Forelimb muscle (tissue), 1 donor: Measurements from ENCODE around the gene ADAMTS15. TPM values are rescaled to one million over a fixed set of nuclear protein-coding genes. Genes with fewer than 3 reads are reported as not detected.

Experiments used
- DNase-seq: peaks from one replicate; pipeline ENCODE4 v3.0.0-alpha.2; 2013; ENCODE audit warnings: low read depth
- polyA plus RNA-seq: library from polyadenylated mRNA; unstranded; fragments of 120-200 nt; gene quantifications from one replicate; pipeline ENCODE4 v1.2.1, GENCODE V29; 2013; ENCODE audit not compliant: insufficient read length

Gene ADAMTS15
- polyA plus RNA-seq, 1 donor: 19.5 TPM

DNA sequence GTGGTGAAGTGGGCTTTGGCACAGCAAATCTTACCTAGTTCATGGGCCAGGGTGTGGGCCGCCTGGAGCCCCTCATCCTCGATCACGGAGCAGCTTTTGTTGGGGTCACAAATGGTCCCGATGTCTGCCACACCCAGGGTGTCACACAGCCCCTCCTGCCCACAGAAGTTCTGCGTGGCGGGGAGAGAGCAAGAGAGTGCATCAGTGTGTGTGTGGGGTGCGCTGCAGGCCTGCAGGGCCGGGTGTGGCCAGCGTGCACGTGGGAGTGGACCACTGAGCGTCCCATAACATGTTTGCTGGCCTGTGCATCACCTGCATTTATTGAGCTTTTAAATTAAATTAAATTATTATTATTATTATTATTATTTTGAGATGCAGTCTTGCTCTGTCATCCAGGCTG lies 31.5 kb upstream of the ADAMTS15 start:
- no peak for DNase-seq

DNA sequence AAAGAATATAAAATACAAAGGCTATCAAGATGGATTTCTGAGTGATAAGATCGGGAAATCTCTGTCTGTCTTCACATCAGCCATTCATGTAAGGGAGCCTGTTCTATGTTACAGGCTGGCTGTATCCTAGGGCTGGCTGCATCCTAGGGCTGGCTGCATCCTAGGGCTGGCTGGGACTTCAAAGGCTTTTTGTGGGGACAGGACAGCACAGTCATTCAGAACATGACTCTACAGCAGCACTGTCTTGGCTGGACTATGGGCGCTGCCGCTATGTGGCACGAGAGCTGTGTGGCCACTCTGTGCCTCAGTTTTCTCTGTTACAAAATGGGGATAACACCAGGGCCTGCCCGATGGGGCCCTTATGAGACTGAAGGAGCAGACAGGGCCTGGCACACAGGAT lies 30.2 kb upstream of the ADAMTS15 start:
- DNase-seq: no peak

GRCh38 chr11:130418756-130419155 lies 29.7 kb upstream of the ADAMTS15 start:
- DNase-seq: no peak

- DNase-seq: no peak
Measured at GRCh38 chr11:130420478-130421198, 27.8 kb upstream of the ADAMTS15 start.

- DNase-seq: no peak
Measured at GRCh38 chr11:130421199-130421585, 27.3 kb upstream of the ADAMTS15 start.

GRCh38 chr11:130421697-130422096 lies 26.7 kb upstream of the ADAMTS15 start:
- DNase-seq: no peak

GRCh38 chr11:130422251-130422995 lies 26.0 kb upstream of the ADAMTS15 start:
- no peak for DNase-seq

DNA sequence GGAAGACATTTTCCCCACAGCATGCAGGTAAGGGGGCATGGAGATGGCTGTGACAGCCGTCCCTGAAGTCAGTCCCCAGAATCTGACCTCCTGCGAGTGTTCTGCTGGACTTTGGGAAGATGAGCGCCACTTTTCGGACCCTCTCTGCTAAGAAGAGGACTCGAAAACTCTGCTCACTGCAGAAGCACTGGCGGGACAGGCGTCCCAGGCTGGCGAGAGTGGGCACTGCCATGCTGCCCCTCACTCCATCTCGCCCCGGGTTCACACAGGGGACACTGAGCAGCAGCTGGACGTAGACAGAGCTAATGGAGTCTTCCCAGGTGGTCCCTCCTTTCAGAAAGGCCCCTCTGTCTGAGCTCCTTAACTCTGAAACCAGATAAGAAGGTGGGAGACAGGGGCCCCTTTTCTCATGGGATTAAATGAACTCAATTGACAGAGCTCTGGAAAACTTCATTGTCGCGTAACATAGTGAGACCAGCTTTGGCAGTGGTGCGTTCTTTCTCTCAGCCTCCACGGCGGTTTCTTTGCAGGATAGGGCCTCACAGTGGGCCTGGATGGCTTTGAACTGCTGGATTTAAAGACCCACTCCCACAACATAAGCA lies 24.8 kb upstream of the ADAMTS15 start:
- DNase-seq: no peak

DNA sequence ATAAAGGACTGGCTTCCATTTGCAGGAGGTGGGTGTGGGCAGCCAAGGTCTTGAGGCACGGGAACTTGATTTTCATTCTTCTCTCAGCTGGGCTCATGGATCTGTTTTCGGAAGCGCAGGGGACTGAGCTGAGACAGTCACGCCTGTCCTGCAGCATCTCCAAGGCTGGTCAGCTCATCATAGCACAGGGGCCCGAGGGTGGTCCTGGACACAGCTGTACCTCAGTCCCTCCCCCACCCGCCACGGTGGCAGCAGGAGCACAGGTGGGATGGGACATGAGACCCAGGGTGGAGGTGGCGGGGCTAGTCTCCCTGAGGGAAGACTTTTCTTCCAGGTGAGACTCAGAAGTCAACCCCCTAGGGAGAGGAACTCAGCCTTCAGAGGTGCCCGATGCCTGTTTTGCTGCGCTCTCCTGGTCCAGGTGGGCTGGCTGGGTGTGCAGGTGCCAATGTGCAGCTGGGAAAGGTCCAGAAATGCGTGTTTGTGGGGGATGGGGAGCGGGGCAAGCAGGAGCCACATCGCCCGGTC lies 23.8 kb upstream of the ADAMTS15 start:
- DNase-seq: no peak

DNA sequence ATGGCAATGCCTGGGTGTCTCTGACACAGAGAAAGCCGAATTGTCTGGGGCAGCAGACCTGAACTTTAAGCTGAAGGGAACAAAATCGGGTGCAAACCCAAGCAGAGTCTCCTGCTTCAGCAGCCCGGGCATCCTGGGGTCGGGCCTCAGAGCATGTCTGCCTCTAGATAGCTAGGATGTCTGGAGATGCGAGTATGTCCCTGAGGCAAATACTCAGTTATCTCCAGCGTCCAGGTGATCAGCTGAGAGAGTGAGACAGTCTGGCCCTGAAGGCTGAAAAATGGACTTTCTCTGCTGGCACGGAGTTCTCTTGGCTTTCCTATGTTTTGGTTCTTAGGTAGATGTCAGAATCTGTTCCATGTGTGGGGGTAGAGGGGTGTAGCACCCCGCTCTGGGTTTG lies 23.3 kb upstream of the ADAMTS15 start:
- DNase-seq: no peak

DNA sequence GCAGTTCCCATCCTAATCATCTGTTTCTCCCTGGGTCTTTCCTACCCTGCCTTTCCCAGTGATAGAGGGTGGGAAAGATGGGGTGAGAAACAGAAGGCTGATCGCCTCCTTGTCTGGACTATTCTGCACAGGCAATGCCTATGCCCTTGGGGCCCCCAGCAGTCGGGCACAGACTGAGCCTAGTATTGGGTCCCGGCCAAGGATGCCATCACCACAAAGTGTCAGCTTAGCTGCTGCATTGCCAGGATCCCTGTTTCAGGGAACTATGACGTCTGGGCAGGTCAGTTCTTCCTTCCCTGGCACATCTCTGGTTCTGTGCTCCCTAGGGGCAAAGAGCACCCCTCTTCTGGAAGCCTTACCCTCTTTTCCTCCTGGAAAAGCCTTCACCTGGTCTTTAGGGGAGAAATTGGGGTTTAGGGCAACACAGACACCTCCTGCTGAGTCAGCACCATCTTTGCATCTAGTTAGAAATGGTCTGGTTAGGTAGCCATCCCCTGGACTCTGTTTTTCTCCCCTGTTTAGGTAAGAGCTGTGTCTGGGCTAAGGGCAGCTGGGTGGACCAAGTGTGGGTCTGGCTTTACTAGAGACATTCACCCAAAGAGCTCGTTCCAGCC lies 22.1 kb upstream of the ADAMTS15 start:
- DNase-seq: no peak

GRCh38 chr11:130426837-130427341 lies 21.6 kb upstream of the ADAMTS15 start:
- no peak for DNase-seq

GRCh38 chr11:130427581-130428315 lies 20.7 kb upstream of the ADAMTS15 start:
- DNase-seq: no peak

DNA sequence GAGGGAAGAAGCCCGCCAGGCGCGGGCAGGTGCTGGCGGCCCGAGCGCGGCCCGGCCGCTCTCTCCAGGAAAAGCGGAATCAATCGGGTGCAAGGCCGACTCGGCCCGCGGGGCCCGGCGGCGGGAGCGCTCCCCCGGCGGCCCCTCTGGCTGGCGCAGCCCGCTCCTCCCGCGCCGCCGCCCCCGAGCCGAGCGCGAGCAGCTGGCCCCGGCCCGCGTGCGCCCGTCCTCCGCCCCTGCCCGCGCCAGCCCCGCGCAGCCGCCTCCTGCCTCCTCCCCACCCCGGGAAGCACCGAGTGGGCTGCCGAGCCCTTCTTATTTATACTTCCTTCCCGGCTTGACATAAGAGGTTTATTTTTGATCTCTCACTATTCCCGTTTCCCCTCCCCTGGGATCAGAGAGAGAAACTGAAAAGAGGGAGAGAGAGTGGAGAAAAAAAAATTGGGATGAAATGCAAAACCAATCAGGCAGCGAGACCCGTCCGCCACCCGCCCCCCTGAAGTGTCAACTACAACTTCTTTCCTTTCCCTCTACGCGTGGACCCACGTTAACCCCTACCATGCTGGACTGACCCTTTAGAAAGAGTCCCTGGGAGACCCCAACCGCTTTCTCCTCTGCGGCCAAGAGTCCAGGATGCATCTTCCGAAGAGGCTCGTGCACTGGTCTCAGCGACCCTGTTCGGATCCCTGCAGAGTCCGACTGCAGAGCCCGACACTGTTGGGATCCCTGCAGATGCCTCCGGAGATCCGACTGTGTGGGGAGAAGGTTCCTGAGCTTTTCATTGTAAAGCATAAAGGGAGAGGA lies 19.9 kb upstream of the ADAMTS15 start, which contains the start of gene ADAMTS8:
TSS of gene ADAMTS8 (minus strand) at position 294 of the 804 bp plus-strand sequence. CDS start 323 bp downstream, outside the sequence.
- DNase-seq: no peak

- no peak for DNase-seq
Measured at GRCh38 chr11:130429120-130429681, 19.2 kb upstream of the ADAMTS15 start.

GRCh38 chr11:130429983-130430382 lies 18.5 kb upstream of the ADAMTS15 start:
- DNase-seq: no peak

- no peak for DNase-seq
Measured at GRCh38 chr11:130431331-130431773, 17.1 kb upstream of the ADAMTS15 start.

GRCh38 chr11:130431801-130432200 lies 16.6 kb upstream of the ADAMTS15 start:
- DNase-seq: no peak

- no peak for DNase-seq
Measured at GRCh38 chr11:130433357-130433756, 15.1 kb upstream of the ADAMTS15 start.
